H1 (cell line): Measurements from ENCODE around the gene TSPAN32.

ENCODE experiments used
- POLR2A ChIP-seq, 2 experiments: IDR thresholded peaks; 1 replicate in 1 of 2; 2 replicates in 1 of 2; pipeline ENCODE4 v1.6.1; 2011; ENCODE audit warnings: low read depth in 2 of 2, low read length in 2 of 2, mild to moderate bottlenecking in 2 of 2; ENCODE audit errors: control extremely low read depth in 1 of 2
- TF ChIP-seq, protein P1 (sequence below), 3 experiments: IDR thresholded peaks; 1 replicate in 2 of 3; 2 replicates in 1 of 3; pipeline versions ENCODE4 v1.5.1 to v1.6.1; 2011; ENCODE audit warnings: low read length in 3 of 3, mild to moderate bottlenecking in 3 of 3, inconsistent platforms in 2 of 3, low read depth in 1 of 3, moderate library complexity in 1 of 3; ENCODE audit not compliant: insufficient read depth in 1 of 3; ENCODE audit errors: control extremely low read depth in 1 of 3

DNA sequence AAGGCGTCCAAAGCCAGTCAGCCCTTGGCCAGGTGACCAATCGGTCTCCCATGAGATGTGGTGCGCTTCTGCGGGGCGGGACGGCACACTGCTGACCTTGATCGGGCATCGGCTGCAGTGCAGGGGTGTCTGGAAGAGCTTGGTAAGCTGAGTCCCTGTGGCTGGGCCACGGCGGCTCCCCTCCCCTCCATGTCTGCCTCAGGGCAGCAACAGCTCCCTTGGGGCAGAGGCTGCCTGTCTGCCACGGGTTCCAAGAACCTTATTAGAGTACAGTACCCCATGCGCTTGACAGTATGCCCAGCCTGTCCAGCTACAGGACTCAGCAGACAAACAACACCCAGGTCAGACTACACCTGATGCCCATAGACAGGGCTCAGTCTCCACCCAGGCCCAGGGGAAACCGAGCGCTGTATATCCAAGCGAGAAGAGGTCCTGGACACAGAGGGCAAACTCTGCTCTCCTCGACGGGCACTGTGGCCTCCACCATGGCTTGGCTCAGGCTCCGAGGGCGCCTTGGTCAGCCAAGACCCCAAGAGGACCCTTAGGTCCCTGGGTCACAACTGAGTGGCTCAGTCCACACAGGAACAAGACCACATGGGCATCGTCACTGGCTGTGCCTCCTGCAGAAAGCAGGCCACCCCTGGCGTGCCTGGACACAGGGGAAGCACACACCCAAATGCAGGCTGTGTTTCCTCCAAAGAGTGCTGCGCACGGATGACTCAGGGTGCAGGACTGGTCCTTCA, 18.9 kb downstream of the TSPAN32 start:
- TF ChIP-seq, protein P1, sequence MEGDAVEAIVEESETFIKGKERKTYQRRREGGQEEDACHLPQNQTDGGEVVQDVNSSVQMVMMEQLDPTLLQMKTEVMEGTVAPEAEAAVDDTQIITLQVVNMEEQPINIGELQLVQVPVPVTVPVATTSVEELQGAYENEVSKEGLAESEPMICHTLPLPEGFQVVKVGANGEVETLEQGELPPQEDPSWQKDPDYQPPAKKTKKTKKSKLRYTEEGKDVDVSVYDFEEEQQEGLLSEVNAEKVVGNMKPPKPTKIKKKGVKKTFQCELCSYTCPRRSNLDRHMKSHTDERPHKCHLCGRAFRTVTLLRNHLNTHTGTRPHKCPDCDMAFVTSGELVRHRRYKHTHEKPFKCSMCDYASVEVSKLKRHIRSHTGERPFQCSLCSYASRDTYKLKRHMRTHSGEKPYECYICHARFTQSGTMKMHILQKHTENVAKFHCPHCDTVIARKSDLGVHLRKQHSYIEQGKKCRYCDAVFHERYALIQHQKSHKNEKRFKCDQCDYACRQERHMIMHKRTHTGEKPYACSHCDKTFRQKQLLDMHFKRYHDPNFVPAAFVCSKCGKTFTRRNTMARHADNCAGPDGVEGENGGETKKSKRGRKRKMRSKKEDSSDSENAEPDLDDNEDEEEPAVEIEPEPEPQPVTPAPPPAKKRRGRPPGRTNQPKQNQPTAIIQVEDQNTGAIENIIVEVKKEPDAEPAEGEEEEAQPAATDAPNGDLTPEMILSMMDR (IDR thresholded peaks at IDR 0.05; ENCODE audit: control extremely low read depth in 1 of 3, insufficient read depth in 1 of 3, low read depth in 1 of 3, low read length in 3 of 3): no peak
- no peak for TF ChIP-seq POLR2A (IDR thresholded peaks at IDR 0.05; ENCODE audit: control extremely low read depth in 1 of 2, low read depth in 2 of 2, low read length in 2 of 2)
